GM13976 (cell line): ENCODE data around the gene KCNC2.

Source experiments
- DNase-seq: peaks from one replicate; pipeline ENCODE4 v3.0.0; 2012; ENCODE audit warnings: low spot score
- CTCF ChIP-seq: IDR thresholded peaks from 2 replicates; pipeline ENCODE4 v1.5.1; 2012; ENCODE audit warnings: borderline replicate concordance, mild to moderate bottlenecking; ENCODE audit not compliant: insufficient read depth; ENCODE audit errors: extremely low read depth, missing control alignments, control extremely low read depth
- in situ Hi-C: fragments of 300-500 bp; cut with MboI; formaldehyde crosslinking; loops from one replicate; pipeline ENCODE4 v1.12.0; 2022; ENCODE audit warnings: low sequenced_read_pairs, mixed read lengths, inconsistent platforms; ENCODE audit not compliant: unreplicated experiment

KCNC2 gene

DNA sequence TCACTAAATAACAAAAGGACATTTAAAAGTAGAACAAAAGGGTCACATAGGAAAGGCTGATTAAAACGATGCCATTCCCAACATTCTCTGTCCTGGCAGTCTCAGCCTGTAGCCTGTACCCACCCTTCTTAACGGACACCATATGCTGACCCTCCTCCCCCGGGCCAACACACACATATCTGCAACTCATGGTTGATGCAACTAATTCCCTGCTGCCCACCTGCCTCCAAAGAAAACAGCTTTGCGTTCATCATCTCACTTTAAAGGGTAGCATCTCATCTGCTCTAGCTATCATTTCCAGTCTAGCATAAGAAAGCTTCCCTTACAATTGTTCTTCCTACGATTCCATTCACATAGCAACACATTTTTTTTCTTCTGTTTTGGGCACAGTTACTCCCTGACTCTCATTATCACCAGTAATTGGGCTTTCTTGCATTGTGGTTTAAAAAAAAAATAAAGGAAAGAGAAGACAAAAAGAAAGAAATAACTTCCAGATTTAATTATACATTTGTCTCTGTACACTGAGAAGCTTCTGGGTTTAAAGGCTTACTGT, 92.9 kb downstream of the KCNC2 start:
- in situ Hi-C loops, result no loop called here
- no peak for TF ChIP-seq CTCF
- no peak for DNase-seq

GRCh38 chr12:75115748-75116147, 93.9 kb downstream of the KCNC2 start:
- no peak for TF ChIP-seq CTCF
- in situ Hi-C loops, result no loop called here
- no peak for DNase-seq

DNA sequence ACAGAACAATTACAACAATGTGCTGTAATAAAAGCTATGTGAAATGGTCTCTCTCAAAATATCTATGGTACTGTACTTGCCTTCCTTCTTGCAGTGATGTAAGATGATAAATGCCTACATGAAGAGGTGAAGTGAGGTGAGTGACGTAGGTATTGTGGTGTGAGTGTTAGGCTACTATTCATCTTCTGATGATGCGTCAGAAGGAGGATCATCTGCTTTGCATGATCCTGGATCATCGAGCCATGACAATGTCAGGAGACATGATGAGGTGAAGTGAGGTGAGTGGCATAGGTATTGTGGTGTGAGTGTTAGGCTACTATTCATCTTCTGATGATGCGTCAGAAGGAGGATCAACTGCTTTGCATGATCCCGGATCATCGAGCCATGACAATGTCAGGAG, 105.8 kb downstream of the KCNC2 start:
- no peak for DNase-seq
- no peak for TF ChIP-seq CTCF
- in situ Hi-C loops, result no loop called here

- no peak for TF ChIP-seq CTCF
- DNase-seq, result no peak
- in situ Hi-C loops, result no loop called here
Observed at GRCh38 chr12:75101781-75102180, 107.9 kb downstream of the KCNC2 start.

GRCh38 chr12:75099210-75099609, 110.4 kb downstream of the KCNC2 start:
- TF ChIP-seq CTCF, result no peak
- in situ Hi-C loops, result no loop called here
- DNase-seq, result no peak

- no peak for TF ChIP-seq CTCF
- in situ Hi-C loops, result no loop called here
- DNase-seq, result no peak
Observed at GRCh38 chr12:75097003-75097402, 112.6 kb downstream of the KCNC2 start.

GRCh38 chr12:75087654-75088053, 122.0 kb downstream of the KCNC2 start:
- no peak for DNase-seq
- in situ Hi-C loops, result no loop called here
- TF ChIP-seq CTCF, result peak; percentile 1
